GM12878 (cell line): ENCODE data around the gene POLD4. TPM values are rescaled to one million over a fixed set of nuclear protein-coding genes. Genes with fewer than 3 reads are reported as not detected.
A peak's percentile ranks its signal among the peaks of the same experiment; 100 is the strongest.

Experiments used
- BACH1 ChIP-seq: fragments of 450-650 bp; IDR thresholded peaks from 2 replicates; pipeline ENCODE4 v1.6.1; 2017; ENCODE audit warnings: mild to moderate bottlenecking, borderline replicate concordance
- BCL11A ChIP-seq: IDR thresholded peaks from 2 replicates; pipeline ENCODE4 v1.6.1; 2011; ENCODE audit warnings: low read depth, low read length
- BCL3 ChIP-seq: IDR thresholded peaks from 2 replicates; pipeline ENCODE4 v1.6.1; 2011; ENCODE audit warnings: borderline replicate concordance, low read depth, mild to moderate bottlenecking, moderate library complexity, low read length; ENCODE audit not compliant: insufficient read depth, poor library complexity, severe bottlenecking
- CHD1 ChIP-seq: IDR thresholded peaks from 2 replicates; pipeline ENCODE4 v1.6.1; 2012; ENCODE audit warnings: low read depth, low read length, improper control_type of control experiment
- CREM ChIP-seq: IDR thresholded peaks from 2 replicates; pipeline ENCODE4 v1.6.1; 2014; ENCODE audit warnings: antibody characterized with exemption, low read depth
- CTCF ChIP-seq, 3 experiments: IDR thresholded peaks in 2 of 3; conservative IDR thresholded peaks in 1 of 3; 2 replicates each; pipeline ENCODE4 v1.5.1; 2011; ENCODE audit warnings: low read depth in 3 of 3, low read length in 3 of 3, mild to moderate bottlenecking in 3 of 3, control low read depth in 2 of 3, moderate library complexity in 2 of 3, inconsistent platforms in 1 of 3, mixed read lengths in 1 of 3; ENCODE audit not compliant: control insufficient read depth in 2 of 3, insufficient read depth in 1 of 3; ENCODE audit errors: extremely low read depth in 1 of 3
- DPF2 ChIP-seq: fragments of 450-650 bp; IDR thresholded peaks from 2 replicates; pipeline ENCODE4 v1.6.1; 2017; ENCODE audit warnings: mild to moderate bottlenecking
- EP300 ChIP-seq, 2 experiments: fragments of 150-350 bp in 1 of 2; IDR thresholded peaks; 2 replicates each; pipeline ENCODE4 v1.6.1; 2011 to 2012; ENCODE audit warnings: low read depth in 2 of 2, low read length in 2 of 2, borderline replicate concordance in 1 of 2, improper control_type of control experiment in 1 of 2, inconsistent platforms in 1 of 2; ENCODE audit not compliant: control insufficient read depth in 1 of 2
- FOXK2 ChIP-seq: fragments of 450-650 bp; IDR thresholded peaks from 2 replicates; pipeline ENCODE4 v1.6.1; 2017; ENCODE audit warnings: mild to moderate bottlenecking, moderate library complexity
- GATAD2B ChIP-seq: fragments of 450-650 bp; conservative IDR thresholded peaks from 2 replicates; pipeline ENCODE4 v1.6.1; 2017; ENCODE audit warnings: low read depth, mild to moderate bottlenecking, moderate library complexity
- HDAC6 ChIP-seq: fragments of 200-600 bp; sonication (generic); IDR thresholded peaks from one replicate; pipeline ENCODE4 v1.8.0; 2017; ENCODE audit warnings: antibody characterized with exemption; ENCODE audit not compliant: unreplicated experiment
- HDGF ChIP-seq: fragments of 450-650 bp; IDR thresholded peaks from 2 replicates; pipeline ENCODE4 v1.6.1; 2016; ENCODE audit warnings: antibody characterized with exemption
- IKZF1 ChIP-seq: fragments of 450-650 bp; conservative IDR thresholded peaks from 2 replicates; pipeline ENCODE4 v1.6.1; 2017; ENCODE audit warnings: antibody characterized with exemption, mild to moderate bottlenecking
- IRF4 ChIP-seq: IDR thresholded peaks from 2 replicates; pipeline ENCODE4 v1.6.1; 2011; ENCODE audit warnings: low read depth, low read length
- MTA3 ChIP-seq: IDR thresholded peaks from 2 replicates; pipeline ENCODE4 v1.6.1; 2012; ENCODE audit warnings: low read length, inconsistent platforms, borderline replicate concordance
- NBN ChIP-seq: fragments of 450-650 bp; IDR thresholded peaks from 2 replicates; pipeline ENCODE4 v1.6.1; 2016
- NFXL1 ChIP-seq: fragments of 450-650 bp; IDR thresholded peaks from 2 replicates; pipeline ENCODE4 v1.6.1; 2017; ENCODE audit warnings: antibody characterized with exemption, mild to moderate bottlenecking, borderline replicate concordance
- PAX5 ChIP-seq: IDR thresholded peaks from 2 replicates; pipeline ENCODE4 v1.6.1; 2011; ENCODE audit warnings: low read depth, low read length, borderline replicate concordance
- RELA ChIP-seq: fragments of 450-650 bp; IDR thresholded peaks from 2 replicates; pipeline ENCODE4 v1.8.0; 2014; ENCODE audit warnings: borderline replicate concordance; ENCODE audit not compliant: partially characterized antibody
- REST ChIP-seq: IDR thresholded peaks from 2 replicates; pipeline ENCODE4 v1.6.1; 2012; ENCODE audit warnings: mild to moderate bottlenecking, low read depth, low read length
- RUNX3 ChIP-seq: IDR thresholded peaks from 2 replicates; pipeline ENCODE4 v1.6.1; 2012; ENCODE audit warnings: low read length, inconsistent platforms
- TARDBP ChIP-seq: IDR thresholded peaks from 2 replicates; pipeline ENCODE4 v1.6.1; 2016; ENCODE audit warnings: borderline replicate concordance
- TBL1XR1 ChIP-seq: IDR thresholded peaks from 2 replicates; pipeline ENCODE4 v1.6.1; 2012; ENCODE audit warnings: low read depth, low read length, improper control_type of control experiment
- TCF3 ChIP-seq: IDR thresholded peaks from 2 replicates; pipeline ENCODE4 v1.6.1; 2012; ENCODE audit warnings: low read depth, mild to moderate bottlenecking, low read length, borderline replicate concordance; ENCODE audit not compliant: insufficient read depth
- ZNF217 ChIP-seq: fragments of 450-650 bp; IDR thresholded peaks from 2 replicates; pipeline ENCODE4 v1.6.1; 2017; ENCODE audit warnings: antibody characterized with exemption, mild to moderate bottlenecking
- ZNF24 ChIP-seq: fragments of 450-650 bp; IDR thresholded peaks from 2 replicates; pipeline ENCODE4 v1.6.1; 2017; ENCODE audit warnings: antibody characterized with exemption, mild to moderate bottlenecking
- polyA plus RNA-seq, 11 experiments: library from polyadenylated mRNA; depleted of rRNA in 4 of 11; unstranded in 6 of 11; stranded (reverse) in 5 of 11; fragments of >200 nt; fragmentation: Nextera tagmentation in 4 of 11; fragmentation: Illumina TruSeq in 1 of 11; extraction: Ambion mirVana in 4 of 11; extraction: Trizol in 1 of 11; gene quantifications; 1 replicate in 1 of 11; 2 replicates in 10 of 11; pipeline versions ENCODE4 v1.2.1 to v1.2.3, GENCODE V29; 2011 to 2016; ENCODE audit warnings: inconsistent platforms in 2 of 11, missing spikeins in 2 of 11, low read depth in 1 of 11
- total RNA-seq, 4 experiments: library from RNA; depleted of rRNA in 3 of 4; stranded (reverse); fragments of >200 nt in 3 of 4; fragmentation: Illumina TruSeq in 1 of 4; extraction: Trizol in 1 of 4; gene quantifications; 2 replicates each; pipeline versions ENCODE4 v1.2.1 to v1.2.3, GENCODE V29; 2013 to 2021

The POLD4 gene
- total and polyA plus RNA-seq, 10 of the 15 experiments (the other 5 are each of a cell fraction or from before 2014, with no cell fraction given) = 8.1 to 176 (median 88.1) TPM

- TF ChIP-seq BCL3 (no peak), HDGF (no peak), DPF2 (peak; percentile 12; the same call in 1 of the 2 replicates), CTCF (IDR thresholded peaks at IDR 0.05 in 2 of 3, conservative IDR thresholded peaks at IDR 0.05 in 1 of 3; ENCODE audit: control insufficient read depth in 2 of 3, extremely low read depth in 1 of 3, insufficient read depth in 1 of 3, low read depth in 3 of 3, low read length in 3 of 3) (peak; percentile 91 to 94 (median 93); a peak in 5 of 6 replicates), NBN (peak; percentile 41; the same call in 1 of the 2 replicates), HDAC6 (no peak), EP300 (IDR thresholded peaks at IDR 0.05; ENCODE audit: borderline replicate concordance in 1 of 2, control insufficient read depth in 1 of 2, low read depth in 2 of 2, low read length in 2 of 2) (no peak), RELA (peak; percentile 28), MTA3 (no peak), BACH1 (no peak), REST (no peak), IKZF1 (peak; percentile 59), CREM (no peak), TBL1XR1 (peak; percentile 23; the same call in 1 of the 2 replicates), IRF4 (0 out of 2 replicates have a peak, but pooled peaks have one; percentile 29), BCL11A (no peak), TARDBP (no peak), NFXL1 (no peak), FOXK2 (no peak), ZNF24 (no peak), CHD1 (no peak), RUNX3 (no peak), ZNF217 (no peak), PAX5 (0 out of 2 replicates have a peak, but pooled peaks have one; percentile 8), TCF3 (no peak), GATAD2B (no peak)
These were observed 1.9 kb downstream of the POLD4 start (continued) for GRCh38 chr11:67351275-67352005.
